Panc1 (cell line): ENCODE measurements around the gene PPP1CA. TPM values are rescaled to one million over a fixed set of nuclear protein-coding genes. Genes with fewer than 3 reads are reported as not detected.

Experiments
- ATAC-seq: fragments of 200-7000 bp; cut with Tn5 transposase; 2 replicates; pipeline ENCODE4 v1.9.1; 2020; ENCODE audit warnings: mild to moderate bottlenecking, moderate library complexity
- BruUV-seq: library from RNA; stranded (reverse); fragments of 400-500 nt; replicated peaks from 2 replicates; lab custom pipeline; 2021; lab: Mats Ljungman, UMichigan
- CTCF ChIA-PET: fragments of 300-600 bp; sonication (Branson Sonifier 250); formaldehyde crosslinking; loops from one replicate; lab custom pipeline; 2022; ENCODE audit warnings: antibody characterized with exemption; lab: Charles Lee
- POLR2A ChIA-PET: fragments of 300-600 bp; sonication (Branson Sonifier 250); formaldehyde crosslinking; loops from one replicate; lab custom pipeline; 2022; ENCODE audit warnings: antibody characterized with exemption; lab: Charles Lee
- DNase-seq: peaks from one replicate; pipeline ENCODE4 v3.0.0-alpha.2; 2010; ENCODE audit warnings: low read depth, low spot score
- H3K27ac ChIP-seq: 2 replicates; pipeline ENCODE4 v1.5.1; 2011; ENCODE audit warnings: mild to moderate bottlenecking, low read length, inconsistent platforms
- H3K27me3 ChIP-seq: fragments of 200-500 bp; sonication (Bioruptor generic); 2 replicates; pipeline ENCODE4 v1.6.0; 2014; ENCODE audit warnings: low read length, inconsistent platforms; ENCODE audit not compliant: control insufficient read depth, insufficient read depth
- H3K36me3 ChIP-seq: fragments of 200-500 bp; sonication (Bioruptor generic); 2 replicates; pipeline ENCODE4 v1.5.1; 2014; ENCODE audit warnings: inconsistent platforms, mild to moderate bottlenecking, low read length, moderate library complexity; ENCODE audit not compliant: control insufficient read depth, insufficient read depth
- H3K4me1 ChIP-seq: 2 replicates; pipeline ENCODE4 v1.5.1; 2011; ENCODE audit warnings: inconsistent platforms, mild to moderate bottlenecking, low read length, moderate library complexity; ENCODE audit not compliant: control insufficient read depth, insufficient read depth
- H3K4me3 ChIP-seq, 2 experiments: 2 replicates each; pipeline ENCODE4 v1.5.1; 2011 to 2012; ENCODE audit warnings: low read depth in 2 of 2, low read length in 2 of 2, mild to moderate bottlenecking in 2 of 2, inconsistent platforms in 1 of 2, moderate library complexity in 1 of 2
- H3K9me3 ChIP-seq: fragments of 200-500 bp; sonication (Bioruptor generic); 2 replicates; pipeline ENCODE4 v1.5.1; 2014; ENCODE audit warnings: low read depth, mild to moderate bottlenecking, inconsistent platforms, low read length, moderate library complexity; ENCODE audit not compliant: control insufficient read depth, insufficient read depth
- CTCF ChIP-seq: fragments of 450-650 bp; IDR thresholded peaks from 2 replicates; pipeline ENCODE4 v1.5.1; 2017; ENCODE audit warnings: mild to moderate bottlenecking
- POLR2AphosphoS5 ChIP-seq: IDR thresholded peaks from 2 replicates; pipeline ENCODE4 v1.6.1; 2012; ENCODE audit warnings: mild to moderate bottlenecking, low read depth, low read length, moderate library complexity
- REST ChIP-seq, 2 experiments: IDR thresholded peaks; 2 replicates each; pipeline ENCODE4 v1.6.1; 2011 to 2012; ENCODE audit warnings: low read depth in 2 of 2, control low read depth in 1 of 2, low read length in 1 of 2, mild to moderate bottlenecking in 1 of 2, moderate library complexity in 1 of 2; ENCODE audit not compliant: insufficient read depth in 1 of 2
- SIN3A ChIP-seq: IDR thresholded peaks from 2 replicates; pipeline ENCODE4 v1.6.1; 2012; ENCODE audit warnings: low read depth, mild to moderate bottlenecking, low read length, moderate library complexity, borderline replicate concordance; ENCODE audit not compliant: insufficient read depth
- TCF7L2 ChIP-seq: IDR thresholded peaks from 2 replicates; pipeline ENCODE4 v1.6.1; 2011; ENCODE audit warnings: mild to moderate bottlenecking, low read depth, low read length, inconsistent platforms
- in situ Hi-C: cut with HindIII; loops from 2 replicates; pipeline ENCODE4 v1.10.0; 2016; ENCODE audit warnings: low sequenced_read_pairs, low pct_unique_long_range_greater_than_20kb
- intact Hi-C: fragments of 100-400 bp; cut with micrococcal nuclease; formaldehyde crosslinking; loops from one replicate; pipeline ENCODE4 v1.10.0; 2022; ENCODE audit not compliant: unreplicated experiment
- total RNA-seq: library from RNA; stranded (reverse); gene quantifications from one replicate; pipeline ENCODE4 v1.2.1, GENCODE V29; 2021; ENCODE audit not compliant: unreplicated experiment

PPP1CA gene
- total RNA-seq, 1 experiment from 2014 or later: 361 TPM

GRCh38 chr11:67408437-67409200 lies 7.0 kb upstream of the PPP1CA start:
- ChIA-PET POLR2A (interaction anchor here (0.6 to 0.7 kb wide), 2 partner anchors 28 to 57 kb away, joined by 3 to 8 read pairs; no protein-coding TSS in a partner anchor), CTCF (interaction anchor here (0.6 kb wide), 1 partner anchor 51 kb away, joined by 5 read pairs; no protein-coding TSS in a partner anchor)
- peaks cover 15% of the 10 kb centered on the region for H3K4me1 ChIP-seq
- no peak overlapping the region for H3K4me3 ChIP-seq
- ATAC-seq (no peak), DNase-seq (no peak)
- TF ChIP-seq CTCF (no peak), SIN3A (no peak), REST (IDR thresholded peaks at IDR 0.05; ENCODE audit: insufficient read depth in 1 of 2, low read depth in 2 of 2, low read length in 1 of 2) (no peak), TCF7L2 (no peak), POLR2AphosphoS5 (no peak)
- no peaks in the 10 kb centered on the region for H3K9me3 ChIP-seq
- BruUV-seq: no TSS peak
- no peaks in the 10 kb centered on the region for H3K27me3 ChIP-seq
- in situ Hi-C loops (no loop called here), intact Hi-C loops (no loop called here)
- H3K36me3 ChIP-seq: no peaks in the 10 kb centered on the region
- H3K27ac ChIP-seq: no peak overlapping the region

- no peaks in the 10 kb centered on the region for H3K36me3 ChIP-seq
- ATAC-seq: no peak
- TF ChIP-seq TCF7L2: no peak
- no peak for TF ChIP-seq CTCF
- no peak for TF ChIP-seq POLR2AphosphoS5
- TF ChIP-seq SIN3A: no peak
- no peak for TF ChIP-seq REST (IDR thresholded peaks at IDR 0.05; ENCODE audit: insufficient read depth in 1 of 2, low read depth in 2 of 2, low read length in 1 of 2)
- peaks cover 8% of the 10 kb centered on the region; the same call in 1 of the 2 replicates for H3K4me1 ChIP-seq
- POLR2A ChIA-PET: no interaction called here
- CTCF ChIA-PET: interaction anchor here (0.6 to 0.7 kb wide), 2 partner anchors 50 to 1965 kb away, joined by 4 to 5 read pairs; no protein-coding TSS in a partner anchor
- DNase-seq: no peak
- no TSS peak for BruUV-seq
- H3K9me3 ChIP-seq: no peaks in the 10 kb centered on the region
- H3K27me3 ChIP-seq: no peaks in the 10 kb centered on the region
- H3K27ac ChIP-seq: no peak overlapping the region
- H3K4me3 ChIP-seq: no peak overlapping the region
- in situ Hi-C loops: no loop called here
- intact Hi-C loops: no loop called here
Measured at GRCh38 chr11:67407688-67408163, 6.1 kb upstream of the PPP1CA start.
